Activated T-helper 1 cell treated with anti-CD3 and anti-CD28 coated beads, Interleukin-2, amount 50 U/mL, for 16 hours (primary cell): Measurements from ENCODE around the gene EIF2B2.
"Not testable (repeated sequence)": the region's sequence is repeated elsewhere in the genome, so short reads cannot be mapped to it uniquely, and the experiment has no call there.

Experiments
- DNase-seq, 2 donors: peaks; one replicate each; pipeline ENCODE4 v3.0.0-alpha.2; 2020; ENCODE audit warnings: low read depth in 1 of 2, low spot score in 1 of 2

EIF2B2 gene

GRCh38 chr14:74988993-74989392, 13.7 kb upstream of the EIF2B2 start:
- DNase-seq, result no peak

GRCh38 chr14:74994182-74994581, 8.5 kb upstream of the EIF2B2 start:
- not testable (repeated sequence) for DNase-seq

GRCh38 chr14:74995781-74996180, 6.9 kb upstream of the EIF2B2 start:
- DNase-seq, result not testable (repeated sequence)

GRCh38 chr14:75001261-75001660, 1.5 kb upstream of the EIF2B2 start:
- no peak for DNase-seq

GRCh38 chr14:75001899-75002298, 822 bp upstream of the EIF2B2 start:
- no peak for DNase-seq

GRCh38 chr14:75003250-75004027, 718 bp downstream of the EIF2B2 start:
- no peak for DNase-seq

- no peak for DNase-seq
Observed at GRCh38 chr14:75005357-75005756, 2.6 kb downstream of the EIF2B2 start.

- no peak for DNase-seq
Observed at GRCh38 chr14:75009176-75009575, 6.5 kb downstream of the EIF2B2 start.

- no peak for DNase-seq
Observed at GRCh38 chr14:75010472-75011093, 7.9 kb downstream of the EIF2B2 start.

- no peak for DNase-seq
Observed at GRCh38 chr14:75011356-75011994, 8.8 kb downstream of the EIF2B2 start.

GRCh38 chr14:75013290-75013689, 10.6 kb downstream of the EIF2B2 start:
- DNase-seq, result no peak

- no peak for DNase-seq
Observed at GRCh38 chr14:75015496-75015895, 12.8 kb downstream of the EIF2B2 start.

GRCh38 chr14:75016815-75017214, 14.1 kb downstream of the EIF2B2 start:
- no peak for DNase-seq

GRCh38 chr14:75018694-75019093, 16.0 kb downstream of the EIF2B2 start:
- no peak for DNase-seq

- no peak for DNase-seq
Observed at GRCh38 chr14:75022655-75023054, 19.9 kb downstream of the EIF2B2 start.

- DNase-seq, result no peak
Observed at GRCh38 chr14:75023108-75023507, 20.4 kb downstream of the EIF2B2 start.

- DNase-seq, result no peak
Observed at GRCh38 chr14:75025082-75025481, 22.4 kb downstream of the EIF2B2 start.

GRCh38 chr14:75025876-75026275, 23.2 kb downstream of the EIF2B2 start:
- DNase-seq, result no peak

- DNase-seq, result no peak
Observed at GRCh38 chr14:75030147-75030546, 27.4 kb downstream of the EIF2B2 start.

- DNase-seq, result no peak
Observed at GRCh38 chr14:75032939-75033338, 30.2 kb downstream of the EIF2B2 start.

- DNase-seq, result no peak
Observed at GRCh38 chr14:75040507-75040906, 37.8 kb downstream of the EIF2B2 start.

- DNase-seq, result no peak
Observed at GRCh38 chr14:75040959-75041358, 38.2 kb downstream of the EIF2B2 start.
